Stomach smooth muscle (tissue), 2 donors: ENCODE measurements around the gene USP32.
"Not testable (repeated sequence)": the region's sequence is repeated elsewhere in the genome, so short reads cannot be mapped to it uniquely, and the experiment has no call there.

ENCODE experiments used
- H3K27ac ChIP-seq: one replicate; pipeline ENCODE4 v1.7.0; 2013; ENCODE audit warnings: mild to moderate bottlenecking, low read length, inconsistent platforms
- H3K27me3 ChIP-seq, 2 donors: one replicate each; pipeline ENCODE4 v1.7.0; 2013; ENCODE audit warnings: low read length in 2 of 2; ENCODE audit not compliant: insufficient read depth in 2 of 2, control insufficient read depth in 1 of 2
- H3K36me3 ChIP-seq, 2 donors: one replicate each; pipeline ENCODE4 v1.7.0; 2013; ENCODE audit warnings: low read length in 2 of 2; ENCODE audit not compliant: control insufficient read depth in 2 of 2, insufficient read depth in 2 of 2
- H3K4me1 ChIP-seq: one replicate; pipeline ENCODE4 v1.7.0; 2013; ENCODE audit warnings: low read length; ENCODE audit not compliant: control insufficient read depth, insufficient read depth
- H3K4me3 ChIP-seq, 2 donors: one replicate each; pipeline ENCODE4 v1.7.0; 2013; ENCODE audit warnings: low read length in 2 of 2
- H3K9ac ChIP-seq, 2 donors: one replicate each; pipeline ENCODE4 v1.7.0; 2013; ENCODE audit warnings: low read length in 2 of 2, mild to moderate bottlenecking in 1 of 2
- H3K9me3 ChIP-seq, 2 donors: one replicate each; pipeline ENCODE4 v1.7.0; 2013; ENCODE audit warnings: low read length in 2 of 2; ENCODE audit not compliant: control insufficient read depth in 2 of 2
- donor health status: healthy.
- donor health status: Pancreatic carcinoma.

The USP32 gene

DNA sequence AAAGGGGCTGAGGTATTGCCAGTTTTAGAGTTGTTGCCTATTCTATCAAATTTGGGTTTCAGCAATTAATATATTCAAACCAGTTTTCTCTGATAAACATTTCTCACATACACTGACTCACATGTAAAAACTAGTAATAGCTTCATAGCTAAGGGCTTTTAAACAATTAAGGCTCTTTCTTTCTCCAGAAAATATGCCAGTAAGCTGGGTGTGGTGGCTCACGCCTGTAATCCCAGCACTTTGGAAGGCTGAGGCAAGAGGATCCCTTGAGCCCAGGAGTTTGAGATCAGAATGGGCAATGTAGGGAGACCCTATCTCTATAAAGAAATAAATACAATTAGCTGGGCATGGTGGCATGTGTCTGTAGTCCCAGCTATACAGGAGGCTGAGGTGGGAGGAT is 193.3 kb downstream of the USP32 start:
- H3K36me3 ChIP-seq = peaks cover 3 to 17% of the 10 kb centered on the region in 2 donors
- not testable (repeated sequence) for H3K27ac ChIP-seq

GRCh38 chr17:60194141-60194540 is 197.8 kb downstream of the USP32 start:
- not testable (repeated sequence) for H3K9ac ChIP-seq, H3K4me3 ChIP-seq, H3K27ac ChIP-seq, H3K27me3 ChIP-seq, H3K4me1 ChIP-seq, H3K9me3 ChIP-seq
- peaks cover 9 to 32% of the 10 kb centered on the region in 2 donors for H3K36me3 ChIP-seq

More for the DNA sequence above, 193.3 kb downstream of the USP32 start:
- H3K9ac ChIP-seq, H3K9me3 ChIP-seq, H3K4me3 ChIP-seq, H3K4me1 ChIP-seq, H3K27me3 ChIP-seq: not testable (repeated sequence)

DNA sequence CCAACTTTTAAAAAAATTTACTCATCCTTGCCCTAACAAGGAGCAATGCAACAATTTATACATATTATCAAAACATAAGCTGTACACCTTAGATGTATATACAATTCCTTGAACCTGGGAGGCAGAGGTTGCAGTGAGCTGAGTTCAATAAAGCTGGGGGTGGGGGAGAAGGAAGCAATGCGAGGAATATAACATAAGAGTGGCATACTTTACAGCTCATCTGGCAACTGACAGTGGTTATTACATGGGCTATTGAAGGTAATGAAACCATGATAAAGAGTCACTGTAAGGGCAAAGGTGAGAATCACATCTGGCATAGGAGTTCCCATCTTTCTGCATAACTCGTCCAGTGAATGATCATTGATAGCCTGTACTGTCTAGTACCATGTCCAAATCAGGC is 198.5 kb downstream of the USP32 start:
- H3K4me1 ChIP-seq = no peaks in the 10 kb centered on the region
- H3K27me3 ChIP-seq = no peaks in the 10 kb centered on the region
- no peak overlapping the region for H3K4me3 ChIP-seq
- no peak overlapping the region for H3K9ac ChIP-seq
- no peak overlapping the region for H3K27ac ChIP-seq
- peaks cover 9 to 32% of the 10 kb centered on the region in 2 donors for H3K36me3 ChIP-seq
- no peaks in the 10 kb centered on the region for H3K9me3 ChIP-seq

DNA sequence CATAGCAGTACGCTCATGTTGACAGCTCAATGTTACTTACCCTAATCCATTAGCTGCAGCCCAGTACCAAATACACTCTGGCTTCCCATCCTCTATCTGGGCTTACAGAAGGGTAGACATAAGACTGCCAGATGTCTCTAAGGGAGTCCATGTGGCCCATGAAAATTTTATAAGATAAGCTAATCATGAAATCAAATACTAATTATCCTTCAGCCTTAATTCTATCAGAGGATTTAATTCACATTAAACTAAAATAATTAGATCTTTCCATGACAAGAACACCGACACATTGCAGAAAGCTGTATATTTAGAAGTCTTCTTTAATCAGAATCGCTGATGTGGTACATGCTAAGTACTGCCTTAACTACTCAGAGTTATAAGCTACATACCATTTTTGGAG is 198.9 kb downstream of the USP32 start:
- H3K4me1 ChIP-seq, H3K27ac ChIP-seq, H3K4me3 ChIP-seq, H3K9ac ChIP-seq, H3K27me3 ChIP-seq, H3K9me3 ChIP-seq: not testable (repeated sequence)
- H3K36me3 ChIP-seq = peaks cover 10 to 27% of the 10 kb centered on the region in 2 donors

DNA sequence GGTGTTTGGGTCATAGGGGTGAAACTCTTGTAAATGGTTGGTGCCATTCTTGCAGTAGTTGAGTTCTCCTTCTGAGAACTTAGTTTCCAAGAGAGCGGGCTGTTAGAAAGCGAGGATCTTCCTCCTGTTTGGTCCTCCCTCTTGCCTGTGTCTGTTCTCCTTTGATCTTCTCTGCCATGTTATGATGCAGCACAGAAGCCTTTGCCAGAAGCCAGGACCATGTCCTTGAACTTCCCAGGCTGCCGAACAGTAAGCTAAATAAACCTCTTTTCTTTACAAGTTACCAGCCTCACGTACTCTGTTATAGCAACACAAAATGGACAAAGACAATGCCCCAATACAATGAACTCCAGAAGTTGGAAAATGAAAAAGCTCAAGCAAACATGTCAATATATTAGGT is 201.9 kb downstream of the USP32 start:
- not testable (repeated sequence) for H3K9ac ChIP-seq, H3K9me3 ChIP-seq, H3K27ac ChIP-seq, H3K4me1 ChIP-seq, H3K27me3 ChIP-seq, H3K4me3 ChIP-seq
- H3K36me3 ChIP-seq = peaks cover 18 to 20% of the 10 kb centered on the region in 2 donors

DNA sequence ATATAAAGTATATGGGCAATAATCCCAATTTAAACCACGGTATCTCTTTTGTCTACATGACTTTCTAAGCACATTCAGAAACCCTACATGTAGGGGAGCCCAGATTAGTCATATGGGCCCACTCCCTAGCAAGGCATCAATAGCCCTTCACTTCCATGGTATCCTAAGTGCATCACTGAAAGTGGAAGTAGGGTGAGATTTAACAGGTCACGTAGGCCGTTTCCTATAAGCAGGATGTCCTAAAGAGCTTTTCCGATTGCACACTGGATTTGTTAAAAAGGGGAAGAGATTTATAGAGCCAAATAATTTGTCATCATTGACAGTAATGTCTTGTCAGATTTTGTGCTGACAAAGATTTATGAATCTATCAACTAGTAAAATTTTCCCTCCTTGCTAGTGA is 203.2 kb downstream of the USP32 start:
- H3K36me3 ChIP-seq = peaks cover 15 to 21% of the 10 kb centered on the region in 2 donors
- no peaks in the 10 kb centered on the region for H3K9me3 ChIP-seq
- no peak overlapping the region for H3K27ac ChIP-seq
- no peaks in the 10 kb centered on the region for H3K27me3 ChIP-seq
- no peak overlapping the region for H3K9ac ChIP-seq
- no peaks in the 10 kb centered on the region for H3K4me1 ChIP-seq
- no peak overlapping the region for H3K4me3 ChIP-seq

- not testable (repeated sequence) for H3K9me3 ChIP-seq, H3K9ac ChIP-seq, H3K27ac ChIP-seq, H3K4me1 ChIP-seq, H3K4me3 ChIP-seq, H3K27me3 ChIP-seq
- peaks cover 12 to 24% of the 10 kb centered on the region in 2 donors for H3K36me3 ChIP-seq
Observed at GRCh38 chr17:60186846-60187745, 204.8 kb downstream of the USP32 start.

DNA sequence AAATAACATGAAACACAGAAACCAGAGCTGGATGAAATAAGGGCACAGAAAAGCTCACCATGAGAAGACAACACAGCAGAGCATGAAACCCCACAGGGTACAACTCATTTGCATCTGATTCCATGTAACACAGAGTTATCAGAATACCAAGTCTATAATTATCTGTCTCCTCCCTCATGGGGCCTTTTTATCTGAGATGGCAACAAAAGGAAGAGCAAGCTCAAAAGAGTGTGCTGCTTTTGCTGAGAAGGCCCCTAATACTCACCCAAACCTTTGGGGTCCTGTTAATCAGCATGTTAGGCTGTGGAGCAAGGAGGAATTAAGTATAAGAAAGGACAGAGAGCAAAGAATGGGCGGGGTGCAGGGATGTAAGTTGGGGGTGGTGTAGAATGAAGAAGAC is 205.6 kb downstream of the USP32 start:
- not testable (repeated sequence) for H3K9ac ChIP-seq, H3K27me3 ChIP-seq, H3K9me3 ChIP-seq, H3K4me1 ChIP-seq, H3K27ac ChIP-seq, H3K4me3 ChIP-seq
- H3K36me3 ChIP-seq = peaks cover 12 to 25% of the 10 kb centered on the region in 2 donors

GRCh38 chr17:60180380-60180779 is 211.6 kb downstream of the USP32 start:
- H3K9me3 ChIP-seq, H3K4me3 ChIP-seq, H3K27me3 ChIP-seq, H3K9ac ChIP-seq, H3K27ac ChIP-seq, H3K4me1 ChIP-seq: not testable (repeated sequence)
- H3K36me3 ChIP-seq = peaks cover 13 to 22% of the 10 kb centered on the region in 2 donors

DNA sequence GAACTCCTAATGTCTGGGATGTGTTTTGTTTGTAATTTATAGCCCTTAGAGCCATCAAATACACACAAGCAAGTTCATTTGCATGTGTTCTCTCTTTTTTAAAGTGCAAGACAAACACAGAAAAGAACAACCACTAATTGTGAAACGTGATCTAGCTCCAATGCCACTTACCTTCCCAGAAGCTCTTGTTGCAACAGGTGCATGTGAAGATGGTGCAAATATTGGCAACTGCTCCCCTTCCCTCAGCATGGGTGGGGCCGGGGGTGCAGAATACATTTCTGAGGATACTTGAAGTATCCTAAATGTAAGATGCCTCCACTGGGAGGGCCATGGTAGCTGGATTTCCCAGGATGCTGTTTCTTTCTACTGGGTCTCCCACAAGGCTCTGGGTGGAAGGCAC is 213.8 kb downstream of the USP32 start:
- H3K27ac ChIP-seq = not testable (repeated sequence)
- peaks cover 13 to 18% of the 10 kb centered on the region in 2 donors for H3K36me3 ChIP-seq

GRCh38 chr17:60176763-60177162 is 215.2 kb downstream of the USP32 start:
- not testable (repeated sequence) for H3K9me3 ChIP-seq, H3K9ac ChIP-seq, H3K27me3 ChIP-seq, H3K27ac ChIP-seq, H3K4me1 ChIP-seq, H3K4me3 ChIP-seq
- peaks cover 9 to 10% of the 10 kb centered on the region in 2 donors for H3K36me3 ChIP-seq

More for the DNA sequence above, 213.8 kb downstream of the USP32 start:
- H3K9ac ChIP-seq, H3K9me3 ChIP-seq, H3K4me1 ChIP-seq, H3K4me3 ChIP-seq, H3K27me3 ChIP-seq: not testable (repeated sequence)
